Epithelial cell of esophagus (primary cell): ENCODE measurements around the gene NOC3L.

Experiments
- DNase-seq: peaks from one replicate; pipeline ENCODE4 v3.0.0; 2010; ENCODE audit warnings: low read depth
- H3K4me3 ChIP-seq: 2 replicates; pipeline ENCODE4 v1.5.1; 2011; ENCODE audit warnings: mild to moderate bottlenecking, low read length, control low read depth
- TF ChIP-seq, protein P1 (sequence below): IDR thresholded peaks from 2 replicates; pipeline ENCODE4 v1.5.1; 2011; ENCODE audit warnings: low read depth, mild to moderate bottlenecking, low read length, control low read depth, inconsistent platforms; ENCODE audit not compliant: insufficient read depth; ENCODE audit errors: missing control alignments

NOC3L gene

DNA sequence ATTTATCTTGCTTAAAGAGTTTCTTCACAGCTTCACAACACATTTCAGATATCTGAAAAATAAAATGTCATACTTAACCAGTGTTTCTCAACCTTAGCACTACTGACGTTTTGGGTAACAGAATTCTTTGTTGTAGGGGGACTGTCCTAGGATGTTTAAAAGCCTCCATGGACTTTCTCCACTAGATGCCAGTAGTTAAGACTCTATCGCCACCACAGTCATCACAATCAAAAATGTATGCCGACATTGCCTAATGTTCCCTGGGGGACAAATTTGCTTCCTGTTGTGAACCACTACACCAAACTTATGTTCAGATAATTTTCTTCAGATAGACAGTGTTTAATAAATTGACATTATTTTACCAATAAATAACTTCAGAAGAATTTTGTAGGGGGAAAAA is 13.4 kb downstream of the NOC3L start:
- TF ChIP-seq, protein P1, sequence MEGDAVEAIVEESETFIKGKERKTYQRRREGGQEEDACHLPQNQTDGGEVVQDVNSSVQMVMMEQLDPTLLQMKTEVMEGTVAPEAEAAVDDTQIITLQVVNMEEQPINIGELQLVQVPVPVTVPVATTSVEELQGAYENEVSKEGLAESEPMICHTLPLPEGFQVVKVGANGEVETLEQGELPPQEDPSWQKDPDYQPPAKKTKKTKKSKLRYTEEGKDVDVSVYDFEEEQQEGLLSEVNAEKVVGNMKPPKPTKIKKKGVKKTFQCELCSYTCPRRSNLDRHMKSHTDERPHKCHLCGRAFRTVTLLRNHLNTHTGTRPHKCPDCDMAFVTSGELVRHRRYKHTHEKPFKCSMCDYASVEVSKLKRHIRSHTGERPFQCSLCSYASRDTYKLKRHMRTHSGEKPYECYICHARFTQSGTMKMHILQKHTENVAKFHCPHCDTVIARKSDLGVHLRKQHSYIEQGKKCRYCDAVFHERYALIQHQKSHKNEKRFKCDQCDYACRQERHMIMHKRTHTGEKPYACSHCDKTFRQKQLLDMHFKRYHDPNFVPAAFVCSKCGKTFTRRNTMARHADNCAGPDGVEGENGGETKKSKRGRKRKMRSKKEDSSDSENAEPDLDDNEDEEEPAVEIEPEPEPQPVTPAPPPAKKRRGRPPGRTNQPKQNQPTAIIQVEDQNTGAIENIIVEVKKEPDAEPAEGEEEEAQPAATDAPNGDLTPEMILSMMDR: no peak
- no peak overlapping the region for H3K4me3 ChIP-seq
- DNase-seq: peak; percentile 5

DNA sequence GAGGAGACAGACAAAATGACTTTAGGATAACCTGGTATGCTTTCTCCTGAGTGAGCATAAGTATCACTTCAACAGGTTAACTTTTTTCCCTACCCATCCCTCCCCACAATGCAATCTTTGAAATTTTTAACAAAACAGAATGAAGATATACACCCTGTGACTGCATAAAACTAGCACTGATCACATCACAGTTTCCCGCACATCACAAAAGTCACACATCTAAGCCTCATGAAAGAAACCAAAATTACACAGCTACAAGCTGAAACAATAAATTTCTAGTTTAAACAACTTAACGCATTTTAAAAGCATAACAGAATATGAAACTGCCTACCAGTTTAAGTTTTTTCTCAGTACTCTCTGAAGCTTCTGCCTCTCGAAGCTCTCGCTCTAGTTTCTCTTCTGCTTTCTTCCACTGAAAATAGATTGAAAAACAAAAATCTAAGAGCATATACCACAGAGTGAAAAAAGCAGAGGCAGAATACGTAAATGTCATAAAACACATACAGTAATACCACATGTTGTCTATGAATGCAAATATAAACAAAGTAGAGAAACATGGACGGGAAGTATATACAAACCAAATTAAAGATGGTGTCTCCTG is 18.1 kb downstream of the NOC3L start:
- no peak for DNase-seq
- TF ChIP-seq, protein P1: no peak
- H3K4me3 ChIP-seq: no peak overlapping the region

DNA sequence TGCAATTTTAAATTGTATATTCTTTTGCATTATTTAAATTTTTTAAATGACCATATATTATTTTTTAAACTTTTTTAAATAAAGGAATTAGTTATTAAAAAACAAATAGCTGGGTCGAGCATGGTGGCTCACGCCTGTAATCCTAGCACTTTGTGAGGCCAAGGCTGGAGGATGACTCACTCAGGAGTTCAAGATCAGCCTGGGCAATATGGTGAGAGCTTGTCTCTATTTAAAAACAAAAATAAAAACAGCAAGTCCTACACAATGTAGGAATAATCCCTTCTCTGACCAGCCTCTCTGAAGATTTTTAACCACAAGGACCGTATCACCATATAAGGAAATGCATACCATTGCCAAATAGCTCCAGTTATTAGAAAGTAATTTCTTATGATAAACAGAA is 19.6 kb downstream of the NOC3L start:
- no peak overlapping the region for H3K4me3 ChIP-seq
- DNase-seq: no peak
- TF ChIP-seq, protein P1: no peak

DNA sequence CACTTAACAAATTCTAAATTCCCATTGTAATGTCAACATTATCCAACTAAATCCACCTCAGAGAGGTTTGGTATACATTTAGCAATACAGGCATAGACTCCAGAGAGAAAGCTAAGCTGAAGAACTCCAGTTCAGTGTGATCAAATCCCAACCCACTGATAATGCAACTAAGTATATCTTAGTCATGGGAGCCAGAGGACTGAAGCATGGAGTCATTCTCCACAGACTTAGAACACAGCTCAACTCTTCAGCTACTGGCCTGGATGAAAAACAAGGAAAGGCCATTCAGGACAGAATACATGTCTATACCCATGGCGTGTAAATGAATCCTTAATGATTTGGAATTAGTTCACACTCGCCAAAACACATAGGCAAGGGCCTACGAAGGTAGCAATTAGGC is 27.9 kb downstream of the NOC3L start:
- TF ChIP-seq, protein P1: no peak
- no peak overlapping the region for H3K4me3 ChIP-seq
- no peak for DNase-seq

DNA sequence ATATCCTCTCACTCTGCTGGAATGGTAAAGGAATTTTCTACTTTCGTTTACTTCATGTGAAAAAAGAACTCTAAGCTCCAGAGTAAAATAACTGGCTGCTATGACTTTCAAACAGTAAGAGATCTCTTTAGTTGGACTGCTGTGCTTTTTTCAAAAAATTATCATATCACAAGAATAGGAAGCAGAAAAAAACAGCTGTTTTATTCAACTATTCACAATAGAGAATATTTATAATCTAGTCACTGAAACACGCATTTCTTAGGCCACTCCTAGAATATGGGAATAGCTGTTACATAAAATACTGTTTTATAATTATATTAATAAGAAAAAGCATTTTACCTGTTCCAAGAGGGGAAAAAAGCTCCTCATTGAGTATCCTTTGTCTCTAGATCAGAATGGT is 29.7 kb downstream of the NOC3L start:
- no peak for DNase-seq
- TF ChIP-seq, protein P1: no peak
- no peak overlapping the region for H3K4me3 ChIP-seq

DNA sequence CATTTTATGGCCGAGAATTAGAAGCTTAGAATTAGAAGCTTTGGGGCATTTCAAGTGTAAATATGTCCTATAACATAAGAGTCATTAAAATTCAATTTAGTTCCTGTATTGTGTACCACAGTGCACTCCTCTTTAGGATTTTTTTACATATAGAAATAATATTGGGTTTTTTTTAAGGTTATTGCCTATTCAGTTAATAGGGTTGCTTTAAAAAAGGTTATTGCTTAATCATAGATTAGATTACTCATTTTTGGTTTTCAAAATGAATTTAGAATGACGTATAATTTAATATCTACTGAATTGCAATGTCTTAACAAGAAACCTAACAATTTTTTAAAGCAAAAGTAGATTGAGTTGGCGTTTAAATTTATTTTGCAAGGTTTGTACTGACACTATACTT is 34.1 kb downstream of the NOC3L start:
- no peak overlapping the region for H3K4me3 ChIP-seq
- DNase-seq: no peak
- TF ChIP-seq, protein P1: no peak

DNA sequence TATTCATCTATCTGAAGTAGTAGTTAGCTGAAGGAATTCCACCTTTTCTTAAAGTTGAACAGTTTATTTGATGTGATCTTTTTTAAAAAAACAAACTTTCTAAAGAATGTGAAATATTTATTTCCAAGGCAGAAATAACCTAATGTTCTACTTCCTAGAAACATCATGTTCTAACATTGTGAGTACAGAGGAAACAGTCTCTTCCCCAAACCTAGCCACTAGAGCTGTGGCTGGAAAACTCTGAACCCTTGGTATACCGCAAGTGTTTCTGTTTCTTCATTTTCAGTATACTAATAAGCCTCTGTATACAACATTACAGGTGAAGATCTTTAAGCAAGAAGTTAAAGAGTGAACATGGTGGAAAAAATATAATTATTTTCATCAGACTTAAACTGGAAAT is 35.1 kb downstream of the NOC3L start:
- H3K4me3 ChIP-seq: no peak overlapping the region
- TF ChIP-seq, protein P1: no peak
- no peak for DNase-seq
